K562 (cell line): ENCODE measurements around the gene SLC14A1.

ENCODE experiments used
- CBX8 ChIP-seq: fragments of 200-600 bp; sonication (generic); IDR thresholded peaks from 2 replicates; pipeline ENCODE4 v1.6.1; 2012; ENCODE audit warnings: borderline replicate concordance, mixed run types, low read depth, mild to moderate bottlenecking, moderate library complexity, mixed read lengths, low read length, control low read depth, inconsistent platforms; ENCODE audit not compliant: poor library complexity, severe bottlenecking; ENCODE audit errors: extremely low read depth
- EHMT2 ChIP-seq: fragments of 450-650 bp; IDR thresholded peaks from 2 replicates; pipeline ENCODE4 v1.6.1; 2018; ENCODE audit warnings: antibody characterized with exemption
- EZH2 ChIP-seq: IDR thresholded peaks from 2 replicates; pipeline ENCODE4 v1.6.1; 2012; ENCODE audit warnings: low read depth, mild to moderate bottlenecking, inconsistent platforms, low read length, borderline replicate concordance
- FOXP1 ChIP-seq: sonication (generic); formaldehyde crosslinking; IDR thresholded peaks from 2 replicates; pipeline ENCODE4 v1.8.0; 2022; ENCODE audit warnings: mild to moderate bottlenecking, missing genetic modification reagents
- FUS ChIP-seq: fragments of 200-400 bp; formaldehyde crosslinking; optimal IDR thresholded peaks from 2 replicates; pipeline ENCODE3; 2017; ENCODE audit warnings: low read depth, low read length
- HNRNPLL ChIP-seq: fragments of 200-400 bp; formaldehyde crosslinking; IDR thresholded peaks from 2 replicates; pipeline ENCODE4 v1.6.1; 2017; ENCODE audit warnings: low read length, low read depth, mild to moderate bottlenecking; ENCODE audit not compliant: poor library complexity, severe bottlenecking
- HOXB6 ChIP-seq: fragments of 250-450 bp; sonication (Bioruptor Pico); IDR thresholded peaks from 2 replicates; pipeline ENCODE4 v1.5.1; 2022; ENCODE audit warnings: mild to moderate bottlenecking, borderline replicate concordance
- JUND ChIP-seq, 2 experiments: IDR thresholded peaks; 2 replicates in 1 of 2; 3 replicates in 1 of 2; pipeline ENCODE4 v1.6.1; 2011; ENCODE audit warnings: borderline replicate concordance in 2 of 2, low read depth in 2 of 2, low read length in 2 of 2, improper control_type of control experiment in 1 of 2, missing biosample characterization in 1 of 2, missing genetic modification characterization in 1 of 2, missing genetic modification reagents in 1 of 2
- LARP7 ChIP-seq: fragments of 450-650 bp; IDR thresholded peaks from 2 replicates; pipeline ENCODE4 v1.6.1; 2016
- MXI1 ChIP-seq: IDR thresholded peaks from 2 replicates; pipeline ENCODE4 v1.6.1; 2011; ENCODE audit warnings: low read depth, mild to moderate bottlenecking, improper control_type of control experiment, low read length
- REST ChIP-seq, 2 experiments: fragments of 450-650 bp; formaldehyde crosslinking in 1 of 2; IDR thresholded peaks; 2 replicates each; pipeline versions ENCODE4 v1.4.0 to v1.6.1; 2014 to 2020; ENCODE audit warnings: mild to moderate bottlenecking in 2 of 2, borderline replicate concordance in 1 of 2, low read depth in 1 of 2
- SRSF3 ChIP-seq: fragments of 200-400 bp; formaldehyde crosslinking; IDR thresholded peaks from 2 replicates; pipeline ENCODE4 v1.6.1; 2016; ENCODE audit warnings: mild to moderate bottlenecking, low read length, moderate library complexity; ENCODE audit not compliant: insufficient read depth
- TEAD4 ChIP-seq, 2 experiments: sonication (generic) in 1 of 2; formaldehyde crosslinking in 1 of 2; IDR thresholded peaks; 2 replicates each; pipeline versions ENCODE4 v1.6.1 to v1.8.0; 2012 to 2022; ENCODE audit warnings: borderline replicate concordance in 1 of 2, inconsistent platforms in 1 of 2, low read length in 1 of 2, mild to moderate bottlenecking in 1 of 2, missing genetic modification reagents in 1 of 2

GRCh38 chr18:45739848-45740247 lies 15.9 kb downstream of the SLC14A1 start:
- TF ChIP-seq EHMT2 (no peak), EZH2 (no peak), HNRNPLL (no peak), MXI1 (no peak), REST (IDR thresholded peaks at IDR 0.05; ENCODE audit: borderline replicate concordance) (no peak), REST (CRISPR knock-in tag; IDR thresholded peaks at IDR 0.05; ENCODE audit: low read depth) (no peak), LARP7 (no peak), CBX8 (no peak), JUND (IDR thresholded peaks at IDR 0.05; ENCODE audit: borderline replicate concordance, low read depth, low read length) (no peak), JUND (tag; IDR thresholded peaks at IDR 0.05; ENCODE audit: borderline replicate concordance, low read depth, low read length) (no peak), FOXP1 (CRISPR knock-in tag) (no peak), SRSF3 (no peak), TEAD4 (IDR thresholded peaks at IDR 0.05; ENCODE audit: low read length) (no peak), TEAD4 (CRISPR knock-in tag; IDR thresholded peaks at IDR 0.05; ENCODE audit: borderline replicate concordance) (no peak), HOXB6 (CRISPR knock-in tag) (no peak), FUS (no peak)
